GM13977 (cell line): Measurements from ENCODE around the gene MMAB.

Experiments
- DNase-seq: peaks from one replicate; pipeline ENCODE4 v3.0.0; 2012; ENCODE audit warnings: low spot score
- CTCF ChIP-seq: IDR thresholded peaks from 2 replicates; pipeline ENCODE4 v1.5.1; 2012; ENCODE audit warnings: mild to moderate bottlenecking, control low read depth; ENCODE audit not compliant: insufficient read depth; ENCODE audit errors: extremely low read depth, missing control alignments
- in situ Hi-C: fragments of 300-500 bp; cut with MboI; formaldehyde crosslinking; loops from one replicate; pipeline ENCODE4 v1.12.0; 2022; ENCODE audit warnings: low sequenced_read_pairs, low pct_unique_long_range_greater_than_20kb, mixed read lengths, inconsistent platforms; ENCODE audit not compliant: unreplicated experiment

MMAB gene

GRCh38 chr12:109534456-109534855 lies 38.8 kb downstream of the MMAB start:
- in situ Hi-C loops, result no loop called here
- DNase-seq, result no peak
- TF ChIP-seq CTCF, result no peak

- in situ Hi-C loops, result no loop called here
Measured at GRCh38 chr12:109533487-109533740, 39.9 kb downstream of the MMAB start.

GRCh38 chr12:109532721-109533486 lies 40.4 kb downstream of the MMAB start:
- DNase-seq, result no peak
- TF ChIP-seq CTCF, result no peak
- in situ Hi-C loops, result no loop called here

More at GRCh38 chr12:109533487-109533740, 39.9 kb downstream of the MMAB start:
- DNase-seq, result no peak
- no peak for TF ChIP-seq CTCF

GRCh38 chr12:109531411-109531810 lies 41.9 kb downstream of the MMAB start:
- TF ChIP-seq CTCF, result no peak
- in situ Hi-C loops, result no loop called here
- no peak for DNase-seq

- no peak for DNase-seq
- TF ChIP-seq CTCF, result no peak
- in situ Hi-C loops, result no loop called here
Measured at GRCh38 chr12:109529691-109530640, 43.3 kb downstream of the MMAB start.

GRCh38 chr12:109527489-109528123 lies 45.7 kb downstream of the MMAB start:
- in situ Hi-C loops, result no loop called here
- DNase-seq, result no peak
- no peak for TF ChIP-seq CTCF
